ENCODE results near the gene PC. TPM values are rescaled to one million over a fixed set of nuclear protein-coding genes. Genes with fewer than 3 reads are reported as not detected.
"Not testable (repeated sequence)": the region's sequence is repeated elsewhere in the genome, so short reads cannot be mapped to it uniquely, and the experiment has no call there.

PC gene, protein sequence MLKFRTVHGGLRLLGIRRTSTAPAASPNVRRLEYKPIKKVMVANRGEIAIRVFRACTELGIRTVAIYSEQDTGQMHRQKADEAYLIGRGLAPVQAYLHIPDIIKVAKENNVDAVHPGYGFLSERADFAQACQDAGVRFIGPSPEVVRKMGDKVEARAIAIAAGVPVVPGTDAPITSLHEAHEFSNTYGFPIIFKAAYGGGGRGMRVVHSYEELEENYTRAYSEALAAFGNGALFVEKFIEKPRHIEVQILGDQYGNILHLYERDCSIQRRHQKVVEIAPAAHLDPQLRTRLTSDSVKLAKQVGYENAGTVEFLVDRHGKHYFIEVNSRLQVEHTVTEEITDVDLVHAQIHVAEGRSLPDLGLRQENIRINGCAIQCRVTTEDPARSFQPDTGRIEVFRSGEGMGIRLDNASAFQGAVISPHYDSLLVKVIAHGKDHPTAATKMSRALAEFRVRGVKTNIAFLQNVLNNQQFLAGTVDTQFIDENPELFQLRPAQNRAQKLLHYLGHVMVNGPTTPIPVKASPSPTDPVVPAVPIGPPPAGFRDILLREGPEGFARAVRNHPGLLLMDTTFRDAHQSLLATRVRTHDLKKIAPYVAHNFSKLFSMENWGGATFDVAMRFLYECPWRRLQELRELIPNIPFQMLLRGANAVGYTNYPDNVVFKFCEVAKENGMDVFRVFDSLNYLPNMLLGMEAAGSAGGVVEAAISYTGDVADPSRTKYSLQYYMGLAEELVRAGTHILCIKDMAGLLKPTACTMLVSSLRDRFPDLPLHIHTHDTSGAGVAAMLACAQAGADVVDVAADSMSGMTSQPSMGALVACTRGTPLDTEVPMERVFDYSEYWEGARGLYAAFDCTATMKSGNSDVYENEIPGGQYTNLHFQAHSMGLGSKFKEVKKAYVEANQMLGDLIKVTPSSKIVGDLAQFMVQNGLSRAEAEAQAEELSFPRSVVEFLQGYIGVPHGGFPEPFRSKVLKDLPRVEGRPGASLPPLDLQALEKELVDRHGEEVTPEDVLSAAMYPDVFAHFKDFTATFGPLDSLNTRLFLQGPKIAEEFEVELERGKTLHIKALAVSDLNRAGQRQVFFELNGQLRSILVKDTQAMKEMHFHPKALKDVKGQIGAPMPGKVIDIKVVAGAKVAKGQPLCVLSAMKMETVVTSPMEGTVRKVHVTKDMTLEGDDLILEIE
- polyA plus RNA-seq (ENCODE audit: insufficient read length in 10 of 10): 10 to 100 TPM; 12.3 to 21.2 (median 16.0) TPM
- long read RNA-seq, donor 1, partial matches to known transcripts: 16 of 17 reads
- long read RNA-seq, donor 1, other reads (novel, unspliced or antisense): 0 of 17 reads
- long read RNA-seq, donor 2, full-length matches to known transcripts: 1 of 1 reads
- long read RNA-seq, donor 2, partial matches to known transcripts: 0 of 1 reads
- long read RNA-seq, donor 2, other reads (novel, unspliced or antisense): 0 of 1 reads
- long read RNA-seq, donor 3: 0 reads
- long read RNA-seq, donor 4, partial matches to known transcripts: 0 of 1 reads
- long read RNA-seq, donor 4, other reads (novel, unspliced or antisense): 0 of 1 reads
- long read RNA-seq, donor 5: 0 reads
- long read RNA-seq, donor 6, partial matches to known transcripts: 38 of 39 reads
- long read RNA-seq, donor 6, other reads (novel, unspliced or antisense): 0 of 39 reads
- long read RNA-seq, donor 7, full-length matches to known transcripts: 2 of 2 reads
- long read RNA-seq, donor 7, partial matches to known transcripts: 0 of 2 reads
- long read RNA-seq, donor 7, other reads (novel, unspliced or antisense): 0 of 2 reads
- long read RNA-seq, donor 8: 0 reads
- long read RNA-seq, donor 9: 0 reads

DNA sequence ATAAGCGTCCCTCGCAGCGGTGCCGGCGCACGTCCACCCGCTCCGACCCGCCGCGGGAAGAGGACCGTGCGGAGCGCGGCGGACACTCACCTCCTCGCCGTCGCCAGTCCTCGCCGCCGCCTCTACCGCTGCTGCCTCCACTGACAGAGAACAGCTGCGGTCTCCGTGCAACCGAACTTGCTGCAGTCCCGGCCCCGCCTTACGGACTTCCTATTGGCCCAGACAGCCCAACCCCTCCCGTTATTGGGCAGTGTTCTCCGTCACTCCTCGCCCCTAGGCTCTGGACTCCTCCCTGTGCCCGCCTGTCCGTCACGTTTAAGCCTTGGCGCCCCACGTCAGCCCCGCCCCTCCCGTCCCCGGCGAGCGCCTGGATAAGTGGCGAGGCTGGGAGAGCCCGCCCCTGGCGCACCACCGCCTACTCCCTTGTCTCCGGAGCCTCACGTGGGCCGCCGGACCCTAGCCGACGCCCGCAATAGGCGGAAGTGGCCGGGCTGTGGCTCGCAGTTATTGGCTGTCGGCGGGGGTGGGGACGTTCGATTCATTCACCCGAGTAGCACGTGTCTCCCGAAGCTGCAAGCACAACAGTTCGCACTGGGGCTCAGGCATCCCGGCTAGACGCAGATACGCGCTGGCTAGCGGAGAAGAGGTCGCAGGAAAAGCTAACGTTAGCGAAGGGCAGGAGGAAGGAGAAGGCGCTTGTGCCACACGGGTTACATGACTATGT lies at the start of gene PC:
Gene PC (minus strand): TSS at position 152 of the 724 bp plus-strand sequence. CDS start 86,224 bp downstream, outside the sequence.
- DNase-seq: peak; percentile 99 to 100 (median 100)

DNA sequence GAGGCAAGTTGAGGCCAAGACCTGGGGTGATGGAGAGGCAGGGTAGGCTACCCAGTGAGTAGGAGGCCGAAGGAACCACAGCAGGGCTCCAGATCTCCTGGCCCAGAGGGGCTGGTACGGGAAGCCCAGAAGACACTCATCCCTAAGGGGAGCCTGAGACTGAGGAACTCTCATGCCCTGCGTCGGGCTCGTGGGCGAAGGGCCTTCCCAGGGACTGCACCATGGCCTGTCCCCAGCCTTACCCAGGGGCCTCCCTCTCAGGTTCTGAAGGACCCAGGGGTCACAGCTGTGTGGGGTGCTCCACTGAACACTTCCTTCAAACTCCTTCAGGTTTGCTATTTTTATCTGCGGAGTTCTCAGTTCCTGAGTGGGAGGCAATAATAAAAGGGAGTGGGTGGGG lies 48.9 kb upstream of the PC start:
- DNase-seq: no peak

DNA sequence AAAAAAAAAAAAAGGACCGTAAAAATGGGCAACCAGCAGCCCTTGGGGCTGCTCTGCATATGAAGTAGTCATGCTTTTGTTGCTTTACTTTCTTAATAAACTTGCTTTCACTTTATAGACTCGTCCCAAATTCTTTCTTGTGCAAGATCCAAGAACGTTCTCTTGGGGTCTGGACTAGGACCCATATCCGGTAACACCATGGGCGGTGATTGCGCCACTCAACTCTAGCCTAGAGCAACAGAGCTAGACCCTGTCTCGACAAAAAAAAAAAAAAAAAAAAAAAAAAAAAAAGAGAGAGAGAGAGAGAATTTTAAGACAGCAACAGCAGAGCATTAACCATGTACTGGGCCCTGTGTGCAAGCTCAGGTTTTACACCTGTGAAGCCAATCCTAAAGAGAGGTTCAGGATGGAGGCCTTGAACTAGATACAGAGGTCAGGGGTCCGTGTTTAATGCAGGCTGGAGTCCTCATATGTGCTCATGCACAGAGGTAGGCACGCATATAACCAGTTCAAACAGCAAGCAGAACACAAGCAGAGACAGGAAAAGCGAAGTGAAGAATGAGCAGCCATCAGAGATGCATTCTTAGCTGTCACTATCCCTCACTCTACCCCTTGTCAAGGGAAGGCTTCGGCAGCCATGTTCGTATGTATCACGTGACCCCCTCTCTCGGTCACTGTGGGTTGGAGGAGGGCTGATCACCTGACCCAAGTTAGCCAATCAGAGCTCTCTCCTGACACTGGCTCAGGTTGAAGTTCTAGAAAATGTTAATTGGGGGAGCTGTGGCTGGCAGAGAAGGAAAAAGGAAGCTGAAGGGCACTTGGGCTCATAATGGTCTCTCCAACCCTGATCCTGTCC lies 48.1 kb upstream of the PC start:
- no peak for DNase-seq

DNA sequence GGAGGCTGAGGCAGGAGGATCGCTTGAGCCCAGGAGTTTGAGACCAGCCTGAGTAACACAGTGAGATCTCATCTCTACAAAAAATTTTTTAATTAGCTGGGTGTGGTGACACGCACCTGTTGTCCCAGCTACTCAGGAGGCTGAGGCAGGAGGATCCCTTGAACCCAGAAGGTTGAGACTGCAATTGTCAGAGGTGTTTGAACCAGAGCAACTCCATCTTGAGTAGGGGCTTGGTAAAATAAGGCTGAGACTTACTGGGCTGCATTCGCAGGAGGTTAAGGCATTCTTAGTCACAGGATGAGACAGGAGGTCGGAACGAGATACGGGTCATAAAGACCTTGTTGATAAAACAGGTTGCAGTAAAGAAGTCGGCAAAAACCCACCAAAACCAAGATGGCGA lies 47.0 kb upstream of the PC start:
- not testable (repeated sequence) for DNase-seq

DNA sequence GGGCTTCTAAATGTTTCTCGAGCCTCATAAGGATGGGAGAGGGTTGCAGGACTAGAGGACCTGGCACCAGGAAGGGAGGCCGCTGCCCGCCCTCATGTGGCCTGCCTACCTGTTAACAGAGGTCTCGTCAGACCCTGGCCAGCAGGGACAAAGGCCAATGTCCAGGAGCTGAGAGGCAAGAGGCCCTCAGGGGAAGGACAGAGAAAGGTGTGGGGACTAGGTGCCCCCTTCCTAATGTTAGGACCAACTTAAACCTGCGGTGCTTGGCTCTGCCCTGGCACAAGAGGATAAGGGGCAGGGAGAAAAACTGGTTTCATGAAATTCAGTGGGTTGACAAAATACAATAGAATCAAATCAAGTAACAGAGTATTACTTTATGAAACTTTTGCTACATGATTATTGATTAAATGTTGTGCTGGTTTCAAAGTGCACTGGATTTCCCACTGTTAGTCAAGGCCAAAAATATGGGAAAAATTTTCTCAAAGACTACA lies 44.8 kb upstream of the PC start:
- no peak for DNase-seq

DNA sequence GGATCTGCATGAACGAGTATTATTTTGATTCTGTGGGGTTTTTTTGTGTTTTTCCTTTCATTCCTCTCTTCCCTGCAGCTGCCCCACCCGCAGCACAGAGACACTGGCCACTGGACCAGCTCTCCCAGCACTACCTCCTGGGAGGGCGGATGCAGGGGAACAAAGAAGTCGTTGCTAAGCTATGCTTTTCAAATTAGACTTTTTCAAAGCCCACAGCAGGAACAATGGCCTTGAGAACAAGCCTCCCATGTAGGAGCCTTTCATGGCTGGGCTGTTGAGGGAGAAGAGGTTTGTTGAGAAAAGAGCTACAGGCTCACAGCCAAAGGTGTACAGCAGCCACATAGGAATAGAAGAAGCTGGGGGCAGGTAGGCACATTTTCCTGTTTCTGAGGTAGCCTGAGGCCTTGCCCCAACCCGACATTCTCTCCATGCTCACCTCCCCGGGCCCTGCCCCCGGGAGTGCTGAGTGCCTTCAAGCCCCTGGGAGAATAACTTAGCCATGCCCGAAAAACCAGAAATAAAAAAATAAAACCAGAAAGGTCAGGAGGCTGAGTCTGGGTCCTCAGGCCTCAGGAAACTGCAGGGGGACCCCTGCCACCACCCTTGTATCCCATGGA lies 44.2 kb upstream of the PC start:
- no peak for DNase-seq

DNA sequence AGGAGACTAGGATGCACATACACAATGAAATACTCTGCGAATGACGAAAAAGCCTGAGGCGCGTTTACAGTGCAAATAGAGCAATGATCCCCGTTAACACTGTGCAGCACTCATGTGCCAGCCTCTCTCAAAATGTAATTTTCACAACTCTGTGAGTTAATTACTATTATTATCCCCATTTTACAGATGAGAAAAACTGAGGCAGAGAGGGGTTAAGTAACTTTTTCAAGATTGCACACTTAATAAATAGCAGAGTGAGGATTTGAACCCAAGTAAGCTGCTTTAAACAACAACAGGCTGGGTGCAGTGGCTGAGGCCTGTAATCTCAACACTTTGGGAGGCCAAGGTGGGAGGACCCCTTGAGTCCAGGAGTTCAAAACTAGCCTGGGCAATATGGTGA lies 43.1 kb upstream of the PC start:
- no peak for DNase-seq

DNA sequence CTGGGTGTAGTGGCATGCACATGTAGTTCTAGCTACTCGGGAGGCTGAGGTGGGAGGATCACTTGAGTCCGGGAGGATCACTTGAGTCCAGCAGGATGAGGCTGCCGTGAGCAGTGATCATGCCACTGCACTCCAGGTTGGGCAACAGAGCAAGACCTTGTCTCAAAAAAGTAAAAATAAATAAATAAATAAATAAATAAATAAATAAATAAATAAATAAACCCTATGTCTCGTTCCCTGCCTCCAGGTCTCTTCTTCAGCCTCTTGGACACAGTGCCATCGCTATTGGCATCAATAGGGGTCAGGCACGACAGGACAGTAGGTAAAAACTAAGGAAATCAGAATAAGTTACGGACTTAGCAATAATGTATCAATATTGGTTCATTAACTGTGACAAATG lies 41.4 kb upstream of the PC start:
- DNase-seq: no peak

DNA sequence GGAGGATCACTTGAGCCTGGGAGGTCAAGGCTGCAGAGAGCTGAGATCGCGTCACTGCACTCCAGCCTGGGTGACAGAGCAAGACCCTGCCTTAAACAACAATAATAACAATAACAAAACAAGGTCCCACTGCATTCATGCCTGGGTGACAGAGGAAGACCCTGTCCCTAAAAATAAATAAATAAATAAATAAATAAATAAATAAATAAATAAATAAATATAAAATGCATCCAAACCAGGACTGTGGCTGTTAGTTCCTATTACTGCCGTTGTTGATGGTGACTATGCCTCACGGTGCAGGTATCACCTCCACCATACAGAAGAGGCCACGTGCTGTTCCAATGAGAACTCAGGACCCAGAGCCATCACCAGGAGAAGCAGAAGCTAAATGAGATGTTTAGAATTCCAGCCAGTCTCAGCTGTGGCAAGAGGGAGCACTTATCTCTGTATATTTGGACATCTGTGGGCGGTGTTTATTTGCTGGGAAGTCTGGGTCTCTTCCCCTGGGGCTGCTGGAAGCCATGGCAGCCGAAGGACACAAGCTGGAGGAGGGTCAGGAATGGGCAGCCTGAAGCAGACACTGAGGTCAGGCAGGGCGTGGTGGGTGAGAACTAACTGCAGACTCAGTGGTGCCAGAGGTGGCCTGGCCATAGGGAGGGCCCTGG lies 38.6 kb upstream of the PC start:
- DNase-seq: no peak

DNA sequence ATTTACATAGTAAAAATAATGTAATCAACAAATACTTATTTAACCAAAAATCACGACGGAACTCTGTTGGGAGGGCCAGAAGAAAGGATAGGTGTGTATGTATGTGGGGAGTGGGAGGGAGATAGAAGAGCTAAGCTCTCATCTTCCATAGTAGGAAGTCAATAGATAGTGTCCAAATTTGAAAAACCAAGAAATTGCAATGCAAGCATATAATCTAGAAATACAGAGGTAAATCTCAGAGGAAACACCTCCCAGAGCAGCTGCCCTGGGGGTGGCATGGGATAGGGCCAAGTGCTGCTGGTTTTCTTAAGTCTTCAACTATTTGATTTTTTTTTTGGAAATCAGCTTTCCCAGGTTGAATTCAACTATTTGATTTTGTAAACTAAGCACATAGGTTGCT lies 33.9 kb upstream of the PC start:
- DNase-seq: no peak

DNA sequence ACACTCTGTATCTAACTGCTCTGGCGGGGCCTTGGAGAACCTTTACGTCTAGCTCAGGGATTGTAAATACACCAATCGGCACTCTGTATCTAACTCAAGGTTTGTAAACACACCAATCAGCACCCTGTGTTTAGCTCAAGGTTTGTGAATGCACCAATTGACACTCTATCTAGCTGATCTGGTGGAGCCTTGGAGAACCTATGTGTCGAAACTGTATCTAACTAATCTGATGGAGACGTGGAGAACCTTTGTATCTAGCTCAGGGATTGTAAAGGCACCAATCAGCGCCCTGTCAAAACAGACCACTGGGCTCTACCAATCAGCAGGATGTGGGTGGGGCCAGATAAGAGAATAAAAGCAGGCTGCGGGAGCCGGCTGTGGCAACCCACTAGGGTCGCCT lies 31.2 kb upstream of the PC start:
- not testable (repeated sequence) for DNase-seq

DNA sequence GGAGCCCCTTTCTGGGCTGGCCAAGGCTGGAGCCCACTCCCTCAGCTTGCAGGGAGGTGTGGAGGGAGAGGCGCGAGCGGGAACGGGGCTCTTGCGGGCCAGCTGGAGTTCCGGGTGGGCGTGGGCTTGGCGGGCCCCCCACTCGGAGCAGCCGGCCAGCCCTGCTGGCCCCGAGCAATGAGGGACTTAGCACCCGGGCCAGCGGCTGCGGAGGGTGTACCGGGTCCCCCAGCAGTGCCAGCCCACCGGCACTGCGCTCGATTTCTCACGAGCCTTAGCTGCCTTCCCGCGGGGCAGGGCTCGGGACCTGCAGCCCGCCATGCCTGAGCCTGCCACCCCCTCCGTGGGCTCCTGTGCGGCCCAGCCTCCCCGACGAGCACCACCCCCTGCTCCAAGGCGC lies 30.6 kb upstream of the PC start:
- not testable (repeated sequence) for DNase-seq

DNA sequence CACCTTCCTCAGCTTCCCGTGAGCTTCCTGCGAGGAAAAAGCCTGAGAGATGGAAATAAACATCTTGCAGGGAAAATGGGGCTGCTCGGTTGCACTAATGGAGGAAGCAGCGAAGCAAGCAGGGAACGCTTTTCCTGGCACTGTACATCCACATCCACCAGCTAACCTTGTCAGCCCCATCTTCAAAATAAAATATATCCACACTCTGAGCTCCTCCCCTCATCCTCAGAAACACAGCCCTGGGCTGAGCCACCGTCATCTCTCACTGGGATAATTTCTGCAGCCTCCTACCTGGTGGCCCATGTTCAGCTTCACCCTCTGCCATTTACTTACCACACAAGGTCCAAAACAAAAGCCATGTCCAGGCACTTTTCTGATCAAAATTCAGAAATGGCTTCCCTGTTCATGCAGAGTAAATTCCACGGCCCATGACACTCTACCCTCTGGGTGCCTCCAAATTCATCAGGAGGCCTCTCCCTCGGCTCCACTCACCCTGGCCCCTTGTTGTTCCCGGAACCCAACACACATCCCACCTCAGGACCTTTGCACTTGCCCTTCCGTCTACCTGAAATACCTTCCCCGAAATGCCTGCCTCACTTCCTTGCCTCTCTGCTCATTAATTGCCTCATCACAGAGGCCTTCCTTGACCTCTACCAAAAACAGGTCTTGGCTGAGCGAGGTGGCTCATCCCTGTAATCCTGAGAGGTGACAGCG lies 29.9 kb upstream of the PC start:
- no peak for DNase-seq

DNA sequence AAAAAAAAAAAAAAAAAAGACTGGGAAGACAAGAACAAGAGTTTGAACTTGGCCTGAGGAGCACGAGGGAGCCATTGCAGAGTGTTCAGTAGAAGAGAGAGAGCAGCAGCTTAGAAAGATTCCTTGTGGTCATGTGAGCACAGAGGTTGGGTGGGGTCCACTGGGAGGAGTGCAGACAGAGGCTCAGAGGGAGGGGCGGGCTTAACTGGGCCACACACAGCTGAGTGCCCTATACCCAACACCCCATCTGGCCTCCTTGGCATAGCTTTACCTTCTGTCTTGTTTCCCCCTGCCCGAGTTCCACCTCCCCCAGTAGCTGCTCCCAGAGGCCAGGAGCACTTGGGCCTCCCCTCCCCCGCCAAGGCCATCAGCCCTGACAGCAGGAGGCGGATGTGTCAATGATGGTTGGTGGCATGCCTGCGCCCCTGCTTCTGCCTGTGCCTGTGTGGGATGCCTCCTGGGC lies 29.0 kb upstream of the PC start:
- no peak for DNase-seq

DNA sequence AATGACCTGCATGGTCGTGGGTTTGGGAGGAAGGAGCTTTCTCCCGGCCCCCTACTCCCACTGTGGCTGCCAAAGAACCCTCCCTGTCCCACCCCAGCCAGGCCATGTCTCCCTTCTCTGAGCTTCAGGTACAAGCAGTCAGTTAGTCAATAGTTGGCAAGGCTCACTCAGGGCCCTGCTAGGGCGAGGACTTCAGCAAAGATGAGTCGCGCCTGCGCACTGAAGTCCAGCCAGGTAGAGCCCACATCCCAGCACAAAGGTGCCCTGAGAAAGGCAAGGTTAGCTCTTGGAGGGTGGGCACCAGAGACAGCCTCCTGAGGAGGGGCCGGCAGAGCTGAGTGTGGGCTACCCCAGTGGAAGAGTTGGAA lies 28.0 kb upstream of the PC start:
- DNase-seq: no peak

DNA sequence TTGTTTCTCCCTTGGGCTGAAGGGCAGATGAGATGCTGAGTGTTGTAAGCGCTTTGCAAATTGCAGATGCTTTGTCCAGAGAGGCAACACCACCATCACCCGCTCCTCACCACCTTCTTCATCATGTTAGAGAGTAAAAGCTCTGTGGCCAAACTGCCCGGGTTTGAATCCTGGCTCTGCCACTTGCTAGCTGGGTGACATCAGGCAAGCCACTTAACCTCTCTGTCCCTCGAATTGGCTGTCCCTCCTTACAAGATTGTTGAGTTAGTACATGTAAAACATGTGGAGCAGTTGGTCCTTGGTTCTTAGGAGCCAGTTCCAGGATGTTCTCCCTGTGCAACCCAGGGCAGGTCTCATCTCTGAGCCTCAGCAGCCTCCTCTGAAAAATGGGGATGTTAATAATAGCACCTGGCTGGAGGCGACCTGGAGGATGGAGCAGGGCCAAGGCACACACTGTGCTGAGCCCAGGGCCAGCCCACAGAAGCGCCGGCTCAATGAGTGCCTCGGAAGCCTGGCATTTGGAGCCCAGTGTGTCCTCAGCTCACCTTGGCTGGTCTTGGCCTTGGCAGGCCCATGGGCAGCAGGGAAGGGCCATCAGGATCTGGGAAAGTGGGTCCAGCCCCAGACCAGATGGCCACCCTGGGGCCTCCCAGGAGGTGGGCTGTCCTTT lies 27.5 kb upstream of the PC start:
- no peak for DNase-seq
